IgD-negative memory B cell (primary cell): ENCODE results near the gene TMX4. TPM values are rescaled to one million over a fixed set of nuclear protein-coding genes. Genes with fewer than 3 reads are reported as not detected.
"Not testable (repeated sequence)": the region's sequence is repeated elsewhere in the genome, so short reads cannot be mapped to it uniquely, and the experiment has no call there.

Experiments
- H3K27ac Mint-ChIP-seq, 3 donors: one replicate each; pipeline ENCODE4 v1.8.0; 2020 to 2022; ENCODE audit warnings: mild to moderate bottlenecking in 3 of 3, mixed read lengths in 3 of 3, moderate library complexity in 1 of 3
- H3K27me3 Mint-ChIP-seq: one replicate; pipeline ENCODE4 v1.8.0; 2021; ENCODE audit warnings: mixed read lengths
- H3K36me3 Mint-ChIP-seq: one replicate; pipeline ENCODE4 v1.8.0; 2020; ENCODE audit warnings: mild to moderate bottlenecking, mixed read lengths
- H3K4me1 Mint-ChIP-seq, 3 donors: one replicate each; pipeline ENCODE4 v1.8.0; 2020 to 2022; ENCODE audit warnings: mixed read lengths in 3 of 3, mild to moderate bottlenecking in 1 of 3
- H3K4me3 Mint-ChIP-seq, 4 donors: one replicate each; pipeline ENCODE4 v1.8.0; 2020 to 2022; ENCODE audit warnings: mild to moderate bottlenecking in 4 of 4, mixed read lengths in 4 of 4, moderate library complexity in 3 of 4
- H3K9me3 Mint-ChIP-seq, 3 donors: one replicate each; pipeline ENCODE4 v1.8.0; 2020 to 2021; ENCODE audit warnings: mixed read lengths in 3 of 3, mild to moderate bottlenecking in 1 of 3
- polyA plus RNA-seq: library from polyadenylated mRNA; unstranded; fragments of 300-500 nt; fragmentation: Illumina TruSeq; gene quantifications from one replicate; pipeline ENCODE4 v1.2.3, GENCODE V29; 2021

TMX4 gene
- polyA plus RNA-seq, 1 donor from 2014 or later = 63.2 TPM

DNA sequence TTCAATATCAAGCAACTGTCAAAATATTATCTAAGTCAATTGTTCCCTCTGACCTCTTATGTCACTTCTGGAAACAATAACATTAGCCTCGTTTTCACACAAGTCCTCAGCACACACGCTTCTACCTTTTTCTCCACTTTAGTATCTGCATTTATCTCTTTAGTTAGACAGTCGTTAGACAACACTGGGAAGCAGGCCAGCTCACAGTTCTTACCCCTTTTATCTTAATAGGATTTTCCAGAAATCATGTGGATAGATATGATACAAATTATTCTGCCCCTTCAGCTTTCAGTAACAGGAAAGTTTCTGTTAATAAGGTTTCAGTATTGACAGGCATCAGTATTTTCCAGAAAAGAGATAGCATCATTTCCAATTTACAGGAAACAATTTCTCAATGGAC is 53.4 kb downstream of the TMX4 start:
- H3K9me3 Mint-ChIP-seq = no peaks in the 10 kb centered on the region
- H3K4me3 Mint-ChIP-seq = no peak overlapping the region
- H3K27ac Mint-ChIP-seq = no peak overlapping the region
- no peaks in the 10 kb centered on the region for H3K36me3 Mint-ChIP-seq
- no peaks in the 10 kb centered on the region for H3K4me1 Mint-ChIP-seq
- H3K27me3 Mint-ChIP-seq = no peaks in the 10 kb centered on the region

- Mint-ChIP-seq H3K4me1 (no peaks in the 10 kb centered on the region), H3K27ac (no peak overlapping the region), H3K4me3 (no peak overlapping the region), H3K27me3 (peaks cover 3% of the 10 kb centered on the region), H3K9me3 (peaks cover 0 to 2% (median 0%) of the 10 kb centered on the region in 3 donors), H3K36me3 (peaks cover 1% of the 10 kb centered on the region)
Measured at GRCh38 chr20:7959484-7959883, 60.1 kb downstream of the TMX4 start.

DNA sequence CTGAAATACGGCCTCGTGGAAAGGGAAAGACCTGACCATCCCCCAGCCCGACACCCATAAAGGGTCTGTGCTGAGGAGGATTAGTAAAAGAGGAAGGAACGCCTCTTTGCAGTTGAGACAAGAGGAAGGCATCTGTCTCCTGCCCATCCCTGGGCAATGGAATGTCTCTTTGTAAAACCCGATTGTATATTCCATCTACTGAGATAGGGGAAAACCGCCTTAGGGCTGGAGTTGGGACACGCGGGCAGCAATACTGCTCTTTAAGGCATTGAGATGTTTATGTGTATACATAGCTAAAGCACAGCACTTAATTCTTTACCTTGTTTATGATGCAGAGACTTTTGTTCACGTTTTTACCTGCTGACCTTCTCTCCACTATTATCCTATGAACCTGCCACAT is 63.0 kb downstream of the TMX4 start:
- H3K27ac Mint-ChIP-seq, H3K27me3 Mint-ChIP-seq, H3K36me3 Mint-ChIP-seq, H3K4me1 Mint-ChIP-seq, H3K4me3 Mint-ChIP-seq, H3K9me3 Mint-ChIP-seq: not testable (repeated sequence)

GRCh38 chr20:7950387-7950786 is 69.2 kb downstream of the TMX4 start:
- H3K27me3 Mint-ChIP-seq = peaks cover 5% of the 10 kb centered on the region
- H3K27ac Mint-ChIP-seq = no peak overlapping the region
- H3K9me3 Mint-ChIP-seq = peaks cover 4 to 15% (median 6%) of the 10 kb centered on the region in 3 donors

DNA sequence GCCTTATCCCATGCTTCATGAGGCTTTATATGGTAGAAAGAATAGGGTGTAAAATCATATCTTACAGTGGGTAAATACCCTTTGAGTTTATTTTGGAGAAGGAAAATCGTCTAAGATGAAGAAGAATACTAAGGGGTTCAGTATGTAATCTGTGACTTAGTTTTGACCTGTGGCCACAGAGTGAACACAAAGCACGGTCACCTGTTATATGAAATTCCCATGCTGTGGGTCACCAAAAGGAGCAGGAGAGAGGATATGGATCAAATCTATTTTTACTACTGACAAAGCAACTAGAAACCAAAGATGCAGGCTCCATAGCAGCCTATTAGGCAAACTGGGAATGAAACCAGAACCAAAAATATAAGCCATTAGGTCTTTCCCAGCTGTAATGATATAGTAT is 75.7 kb downstream of the TMX4 start:
- peaks cover 0 to 12% (median 4%) of the 10 kb centered on the region in 3 donors for H3K9me3 Mint-ChIP-seq

More at GRCh38 chr20:7950387-7950786, 69.2 kb downstream of the TMX4 start:
- Mint-ChIP-seq H3K4me1 (no peaks in the 10 kb centered on the region), H3K36me3 (no peaks in the 10 kb centered on the region), H3K4me3 (no peak overlapping the region)

GRCh38 chr20:7940341-7940740 is 79.2 kb downstream of the TMX4 start, which contains the start of gene HAO1:
Gene HAO1 (minus strand): TSS chr20:7940458. CDS start chr20:7940422, 36 bp downstream.
- Mint-ChIP-seq H3K36me3 (peaks cover 2% of the 10 kb centered on the region), H3K4me3 (no peak within 1 kb of the TSS), H3K4me1 (peaks cover 0 to 4% (median 0%) of the 10 kb centered on the region in 3 donors), H3K9me3 (no peaks in the 10 kb centered on the region), H3K27me3 (no peaks in the 10 kb centered on the region), H3K27ac (no peak within 1 kb of the TSS)

More for the DNA sequence above, 75.7 kb downstream of the TMX4 start:
- Mint-ChIP-seq H3K27me3 (peaks cover 3% of the 10 kb centered on the region), H3K36me3 (peaks cover 2% of the 10 kb centered on the region), H3K4me1 (no peaks in the 10 kb centered on the region), H3K4me3 (no peak overlapping the region), H3K27ac (no peak overlapping the region)

DNA sequence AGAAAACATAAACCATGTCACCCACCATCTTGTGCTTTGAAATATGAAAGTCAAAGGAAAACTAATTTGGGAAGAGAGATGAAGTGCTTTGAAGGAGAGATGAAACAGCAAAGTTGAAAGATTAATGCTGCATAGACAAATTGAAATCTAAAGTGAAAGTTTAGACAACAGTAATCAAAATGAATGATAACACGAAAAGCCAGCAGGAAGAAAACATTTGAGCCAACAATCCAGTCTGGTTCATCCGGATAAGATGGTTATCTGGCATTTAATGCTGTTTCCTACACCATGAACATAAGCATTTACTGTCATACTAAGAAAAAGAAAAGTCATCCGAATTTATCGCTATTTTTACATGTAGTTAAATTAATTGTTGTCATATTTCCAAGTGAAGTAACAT is 79.9 kb downstream of the TMX4 start:
- H3K9me3 Mint-ChIP-seq = no peaks in the 10 kb centered on the region
- peaks cover 3% of the 10 kb centered on the region for H3K27me3 Mint-ChIP-seq
- H3K36me3 Mint-ChIP-seq = peaks cover 2% of the 10 kb centered on the region
- H3K4me3 Mint-ChIP-seq = no peak overlapping the region
- no peak overlapping the region for H3K27ac Mint-ChIP-seq
- peaks cover 5 to 8% (median 5%) of the 10 kb centered on the region in 3 donors for H3K4me1 Mint-ChIP-seq

DNA sequence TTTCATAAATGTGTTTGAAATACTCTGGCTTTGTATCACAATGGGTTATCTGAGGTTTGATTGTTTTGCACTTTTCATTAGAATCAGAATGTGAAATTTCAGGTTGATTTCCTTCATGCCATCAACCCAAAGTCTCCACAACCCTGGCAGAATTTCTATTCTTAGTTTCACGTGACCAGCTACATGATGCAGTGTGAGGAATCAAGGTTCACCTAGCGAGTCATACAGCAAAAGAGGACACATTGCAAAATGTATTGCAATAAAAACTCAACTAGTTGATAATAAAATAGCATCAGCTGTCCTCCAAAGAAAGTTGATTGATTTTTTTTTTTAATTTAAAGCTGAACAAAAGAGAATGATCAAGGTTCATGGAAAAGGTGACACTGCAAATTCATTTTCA is 81.5 kb downstream of the TMX4 start:
- H3K27me3 Mint-ChIP-seq = peaks cover 3% of the 10 kb centered on the region
- peaks cover 2% of the 10 kb centered on the region for H3K36me3 Mint-ChIP-seq
- no peak overlapping the region for H3K4me3 Mint-ChIP-seq
- H3K4me1 Mint-ChIP-seq = peaks cover 5 to 8% (median 5%) of the 10 kb centered on the region in 3 donors
- no peaks in the 10 kb centered on the region for H3K9me3 Mint-ChIP-seq
- H3K27ac Mint-ChIP-seq = no peak overlapping the region

GRCh38 chr20:7937328-7937727 is 82.2 kb downstream of the TMX4 start:
- Mint-ChIP-seq H3K27ac (no peak overlapping the region), H3K4me1 (peaks cover 5 to 8% (median 5%) of the 10 kb centered on the region in 3 donors), H3K27me3 (peaks cover 3% of the 10 kb centered on the region), H3K9me3 (no peaks in the 10 kb centered on the region), H3K36me3 (peaks cover 2% of the 10 kb centered on the region), H3K4me3 (no peak overlapping the region)

GRCh38 chr20:7935027-7935551 is 84.5 kb downstream of the TMX4 start:
- H3K4me1 Mint-ChIP-seq = peaks cover 5 to 10% (median 5%) of the 10 kb centered on the region in 3 donors
- H3K27me3 Mint-ChIP-seq = peaks cover 3% of the 10 kb centered on the region
- H3K27ac Mint-ChIP-seq = no peak overlapping the region
- no peak overlapping the region for H3K4me3 Mint-ChIP-seq
- peaks cover 2% of the 10 kb centered on the region for H3K36me3 Mint-ChIP-seq
- H3K9me3 Mint-ChIP-seq = no peaks in the 10 kb centered on the region

DNA sequence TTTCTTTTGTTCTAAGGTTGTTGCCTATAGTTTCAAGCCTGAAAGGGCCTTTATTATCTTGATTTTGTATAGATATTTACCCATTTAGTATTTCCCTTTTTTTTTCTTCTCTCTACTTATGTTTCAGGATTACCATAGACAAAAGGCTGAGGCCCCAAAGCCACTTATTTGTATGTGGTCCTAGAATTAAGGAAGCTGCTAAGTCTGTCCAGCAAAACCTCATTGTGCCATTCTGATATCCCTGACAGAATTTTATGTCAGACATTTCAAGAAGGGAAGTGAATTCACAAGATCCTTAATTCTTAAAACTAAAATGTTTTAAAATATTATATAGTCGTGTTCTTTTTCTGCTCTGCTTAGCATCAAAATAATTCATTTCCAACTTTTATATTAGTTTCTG is 86.2 kb downstream of the TMX4 start:
- Mint-ChIP-seq H3K9me3 (no peaks in the 10 kb centered on the region), H3K27ac (no peak overlapping the region), H3K36me3 (no peaks in the 10 kb centered on the region), H3K4me1 (peaks cover 5 to 10% (median 5%) of the 10 kb centered on the region in 3 donors), H3K27me3 (peaks cover 3% of the 10 kb centered on the region), H3K4me3 (no peak overlapping the region)

- H3K27ac Mint-ChIP-seq = no peak overlapping the region
- H3K27me3 Mint-ChIP-seq = peaks cover 3% of the 10 kb centered on the region
- H3K36me3 Mint-ChIP-seq = no peaks in the 10 kb centered on the region
- H3K4me3 Mint-ChIP-seq = no peak overlapping the region
- H3K4me1 Mint-ChIP-seq = peaks cover 5 to 6% (median 5%) of the 10 kb centered on the region in 3 donors
- no peaks in the 10 kb centered on the region for H3K9me3 Mint-ChIP-seq
Measured at GRCh38 chr20:7930343-7930742, 89.2 kb downstream of the TMX4 start.

Other genes starting within 250 kb of the TMX4 start
- gene HAO1, start 79.3 kb downstream of the TMX4 start, polyA plus RNA-seq = not detected
- 0.28 TPM for gene PLCB1, start 112.5 kb upstream of the TMX4 start, polyA plus RNA-seq